Endometrium (tissue), 2 donors: ENCODE results near the gene MTHFD1L.
A peak's percentile ranks its signal among the peaks of the same experiment; 100 is the strongest.
"Not testable (repeated sequence)": the region's sequence is repeated elsewhere in the genome, so short reads cannot be mapped to it uniquely, and the experiment has no call there.

Experiments used
- FAIRE-seq: peaks from 2 replicates; lab custom pipeline; 2012; peaks lifted over from hg19 to GRCh38; lab: Jason Lieb, UNC
- donor health status: control.
- donor health status: control.

The MTHFD1L gene

DNA sequence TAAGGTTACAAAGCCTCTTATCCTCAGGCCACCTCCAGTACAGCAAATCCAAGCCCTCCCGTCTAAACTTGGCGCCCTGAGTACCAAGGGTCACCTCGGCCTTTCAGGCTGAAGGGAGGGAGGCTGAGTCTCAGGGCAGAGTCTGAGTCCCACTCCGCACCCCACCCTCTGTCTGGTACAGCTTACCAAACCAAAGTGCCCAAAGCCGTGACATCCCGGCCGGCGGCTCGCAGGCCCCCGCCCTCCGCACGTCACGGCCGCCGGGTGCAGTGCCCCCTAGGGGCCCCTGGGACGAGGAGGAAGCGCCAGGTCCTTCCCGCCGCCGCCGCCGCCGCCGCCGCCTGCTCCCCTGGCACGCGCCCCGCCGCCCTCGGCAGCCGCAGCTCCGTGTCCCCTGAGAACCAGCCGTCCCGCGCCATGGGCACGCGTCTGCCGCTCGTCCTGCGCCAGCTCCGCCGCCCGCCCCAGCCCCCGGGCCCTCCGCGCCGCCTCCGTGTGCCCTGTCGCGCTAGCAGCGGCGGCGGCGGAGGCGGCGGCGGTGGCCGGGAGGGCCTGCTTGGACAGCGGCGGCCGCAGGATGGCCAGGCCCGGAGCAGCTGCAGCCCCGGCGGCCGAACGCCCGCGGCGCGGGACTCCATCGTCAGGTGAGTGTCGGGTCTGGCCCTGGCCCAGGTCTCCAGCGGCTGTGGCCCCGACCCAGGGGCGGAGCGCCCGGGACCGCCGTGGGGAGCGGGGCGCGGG is at the start of gene MTHFD1L:
TSS of gene MTHFD1L (plus strand) at position 297 of the 741 bp plus-strand sequence. CDS start at position 418, 121 bp downstream.
- no peak for FAIRE-seq

DNA sequence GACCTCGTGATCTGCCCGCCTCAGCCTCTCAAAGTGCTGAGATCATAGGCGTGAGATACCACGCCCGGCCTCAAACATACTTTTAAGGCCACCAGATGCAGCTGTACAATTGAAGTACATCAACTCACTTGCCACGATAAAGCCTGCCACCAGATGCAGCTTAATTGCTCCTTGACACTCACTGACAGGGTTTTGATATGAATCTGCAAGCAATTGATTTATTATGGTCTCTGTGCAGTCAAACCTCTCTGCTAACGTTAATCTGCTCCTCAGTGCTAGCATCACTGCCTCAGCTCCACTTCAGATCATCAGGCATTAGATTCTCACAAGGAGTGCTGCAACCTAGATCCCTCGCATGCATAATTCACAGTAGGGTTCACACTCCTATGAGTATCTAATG is 48.9 kb upstream of the MTHFD1L start:
- FAIRE-seq, result not testable (repeated sequence)

DNA sequence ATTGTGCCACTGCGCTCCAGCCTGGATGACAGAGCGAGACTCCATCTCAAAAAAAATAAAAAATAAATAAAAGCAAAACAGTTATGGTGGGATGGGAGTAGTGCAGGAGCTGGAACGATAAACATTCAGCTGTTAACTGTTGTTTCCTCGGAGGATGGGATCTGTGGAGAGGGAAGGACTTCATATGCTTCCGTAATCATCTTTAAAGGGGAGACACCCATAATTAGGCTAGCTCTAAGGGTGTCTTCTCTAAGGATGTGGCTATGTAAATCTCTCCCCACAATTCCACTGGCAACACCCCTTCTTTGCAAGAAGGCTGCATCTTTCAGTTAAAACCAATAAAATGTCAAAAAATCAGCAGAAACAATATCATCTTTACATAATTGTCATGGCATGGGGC is 42.6 kb upstream of the MTHFD1L start:
- FAIRE-seq, result no peak

- FAIRE-seq, result no peak
Observed at GRCh38 chr6:150826788-150827187, 38.7 kb upstream of the MTHFD1L start.

DNA sequence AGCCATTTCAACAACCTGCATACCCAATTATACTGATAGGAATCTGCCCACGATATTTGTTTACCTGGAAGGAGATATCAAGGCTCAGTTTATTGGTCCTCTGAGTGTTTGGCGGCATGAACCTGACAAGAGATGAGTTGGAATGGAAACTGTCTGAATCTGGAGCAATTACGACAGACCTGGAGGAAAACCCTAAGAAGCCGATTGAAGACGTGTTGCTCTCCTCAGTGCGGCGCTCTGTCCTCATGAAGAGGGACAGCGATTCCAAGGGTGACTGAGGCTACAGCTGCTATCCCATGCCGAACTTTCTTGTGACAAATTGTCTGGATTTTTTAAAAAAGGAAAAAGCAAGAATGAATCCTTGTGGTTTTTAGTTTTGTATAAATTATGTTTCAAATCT is 37.4 kb upstream of the MTHFD1L start:
- FAIRE-seq, result not testable (repeated sequence)

DNA sequence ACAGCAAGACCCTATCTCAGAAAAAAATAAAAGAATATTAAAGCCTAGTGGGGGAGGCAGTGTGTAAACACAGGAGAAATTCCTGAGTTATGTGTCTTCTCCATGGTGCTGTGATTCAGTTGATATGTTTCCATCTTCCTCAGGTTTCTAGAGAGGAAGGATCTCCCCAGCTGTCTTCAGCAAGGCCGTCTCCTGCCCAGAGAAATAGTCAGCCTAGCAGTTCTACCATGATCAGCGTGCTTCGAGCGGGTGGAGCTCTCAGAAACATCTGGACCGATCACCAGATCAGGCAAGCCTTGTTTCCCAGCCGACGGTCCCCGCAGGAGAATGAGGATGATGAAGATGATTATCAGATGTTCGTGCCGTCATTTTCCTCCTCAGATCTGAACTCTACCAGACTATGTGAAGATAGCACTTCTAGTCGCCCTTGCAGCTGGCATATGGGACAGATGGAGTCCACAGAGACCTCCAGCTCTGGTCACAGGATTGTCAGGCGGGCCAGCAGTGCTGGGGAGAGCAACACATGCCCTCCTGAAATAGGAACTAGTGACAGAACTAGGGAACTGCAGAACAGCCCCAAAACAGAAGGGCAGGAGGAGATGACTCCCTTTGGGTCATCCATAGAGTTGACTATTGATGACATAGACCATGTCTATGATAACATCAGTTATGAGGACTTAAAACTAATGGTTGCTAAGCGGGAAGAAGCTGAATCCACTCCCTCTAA is 34.9 kb upstream of the MTHFD1L start:
- FAIRE-seq, result no peak

DNA sequence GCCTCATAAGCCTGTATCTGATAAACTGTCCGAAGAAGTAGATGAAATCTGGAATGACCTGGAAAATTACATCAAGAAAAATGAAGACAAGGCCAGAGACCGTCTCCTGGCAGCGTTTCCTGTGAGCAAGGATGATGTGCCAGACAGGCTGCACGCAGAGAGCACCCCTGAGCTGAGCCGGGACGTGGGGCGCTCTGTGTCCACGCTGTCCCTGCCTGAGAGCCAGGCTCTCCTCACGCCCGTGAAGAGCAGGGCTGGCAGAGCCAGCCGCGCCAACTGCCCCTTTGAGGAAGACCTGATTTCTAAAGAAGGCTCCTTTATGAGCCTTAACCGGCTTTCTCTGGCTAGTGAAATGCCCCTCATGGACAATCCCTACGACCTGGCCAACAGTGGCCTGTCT is 33.9 kb upstream of the MTHFD1L start:
- no peak for FAIRE-seq

GRCh38 chr6:150835620-150836019 is 29.9 kb upstream of the MTHFD1L start:
- FAIRE-seq, result no peak

DNA sequence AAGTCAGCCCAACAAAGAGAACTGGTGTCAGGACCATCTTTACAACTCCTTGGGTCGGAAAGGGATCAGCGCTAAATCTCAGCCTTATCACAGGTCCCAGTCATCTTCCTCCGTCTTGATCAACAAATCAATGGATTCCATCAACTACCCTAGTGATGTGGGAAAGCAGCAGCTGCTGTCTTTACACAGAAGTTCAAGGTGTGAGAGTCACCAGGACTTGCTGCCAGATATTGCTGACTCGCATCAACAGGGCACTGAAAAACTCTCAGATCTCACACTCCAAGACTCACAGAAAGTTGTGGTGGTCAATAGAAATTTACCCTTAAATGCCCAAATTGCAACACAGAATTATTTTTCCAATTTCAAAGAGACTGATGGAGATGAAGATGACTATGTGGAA is 25.3 kb upstream of the MTHFD1L start:
- no peak for FAIRE-seq

DNA sequence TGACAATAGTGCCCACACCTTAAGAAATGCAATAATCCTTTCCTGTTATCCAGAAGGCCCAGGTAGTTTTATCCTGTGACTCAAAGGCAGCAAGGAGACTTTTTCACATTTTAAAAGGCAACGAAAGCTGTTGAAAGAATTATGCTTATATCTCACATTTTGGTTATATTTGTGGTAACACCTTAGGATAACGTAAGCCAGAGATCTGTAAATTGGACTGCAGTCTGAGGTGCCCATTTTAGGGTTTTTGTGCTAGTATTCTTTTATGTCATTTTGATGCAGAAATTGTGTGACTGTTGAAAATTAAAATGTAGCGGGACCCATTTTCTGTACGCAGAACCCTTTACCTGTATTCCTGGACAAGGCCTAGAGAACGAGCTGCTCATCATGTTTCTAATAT is 24.3 kb upstream of the MTHFD1L start:
- no peak for FAIRE-seq

- FAIRE-seq, result no peak
Observed at GRCh38 chr6:150841697-150842096, 23.8 kb upstream of the MTHFD1L start.

DNA sequence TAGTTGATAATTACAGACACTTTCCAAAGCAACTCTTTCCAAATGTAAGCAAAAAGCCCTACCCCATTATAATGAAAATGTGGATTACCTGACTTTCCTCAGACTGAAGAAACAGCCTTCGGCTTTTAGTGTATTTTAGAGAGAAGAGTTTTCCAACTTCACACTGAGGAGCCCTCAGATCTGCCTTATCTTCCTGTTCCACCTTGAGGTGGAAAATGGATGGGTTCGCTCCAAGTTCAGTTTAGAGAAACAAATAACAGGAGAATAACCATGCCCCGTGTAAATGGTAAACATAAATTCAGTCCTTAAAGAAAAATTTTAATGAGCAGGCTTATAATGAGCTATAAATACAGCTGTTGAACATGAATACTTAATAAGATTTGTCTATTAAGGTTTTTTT is 21.1 kb upstream of the MTHFD1L start:
- FAIRE-seq, result no peak

GRCh38 chr6:150846641-150847040 is 18.9 kb upstream of the MTHFD1L start:
- no peak for FAIRE-seq

DNA sequence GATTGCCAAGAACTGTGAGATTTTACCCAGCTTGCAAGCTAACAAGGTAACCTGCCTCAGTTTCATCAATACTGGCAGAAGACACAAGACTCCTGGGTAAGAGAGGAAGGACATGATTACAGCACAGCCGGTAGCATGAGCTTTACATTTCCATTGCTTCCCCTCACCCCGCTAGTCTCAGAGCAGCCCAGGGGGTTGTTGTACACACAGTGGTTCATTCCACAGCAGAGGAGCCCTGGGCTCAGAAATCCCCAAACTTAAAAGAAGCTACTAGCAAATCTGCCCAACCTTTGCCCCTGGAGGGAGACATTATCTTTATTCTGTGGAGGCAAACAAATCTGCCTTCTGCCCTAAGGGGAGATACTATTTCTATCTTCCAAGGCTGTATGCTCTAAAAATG is 17.1 kb upstream of the MTHFD1L start:
- no peak for FAIRE-seq

DNA sequence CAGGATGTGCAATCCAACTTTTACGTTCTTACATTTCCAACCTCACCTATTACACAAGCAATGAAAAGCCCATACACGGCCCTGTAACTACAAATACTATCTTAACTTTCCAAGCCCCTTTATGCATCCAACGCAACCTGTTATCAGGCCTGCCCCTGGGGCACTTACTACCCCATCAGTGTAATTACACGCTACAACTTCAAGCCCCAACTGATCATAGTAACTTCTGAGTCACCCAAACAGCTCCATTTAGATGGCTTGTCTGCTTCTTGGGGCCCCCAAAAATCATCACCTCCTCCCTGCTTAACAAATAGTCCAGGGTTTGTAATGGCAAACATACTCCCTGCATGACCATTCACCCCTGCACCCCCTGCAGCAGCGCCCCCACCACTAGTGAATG is 11.1 kb upstream of the MTHFD1L start:
- FAIRE-seq, result not testable (repeated sequence)

DNA sequence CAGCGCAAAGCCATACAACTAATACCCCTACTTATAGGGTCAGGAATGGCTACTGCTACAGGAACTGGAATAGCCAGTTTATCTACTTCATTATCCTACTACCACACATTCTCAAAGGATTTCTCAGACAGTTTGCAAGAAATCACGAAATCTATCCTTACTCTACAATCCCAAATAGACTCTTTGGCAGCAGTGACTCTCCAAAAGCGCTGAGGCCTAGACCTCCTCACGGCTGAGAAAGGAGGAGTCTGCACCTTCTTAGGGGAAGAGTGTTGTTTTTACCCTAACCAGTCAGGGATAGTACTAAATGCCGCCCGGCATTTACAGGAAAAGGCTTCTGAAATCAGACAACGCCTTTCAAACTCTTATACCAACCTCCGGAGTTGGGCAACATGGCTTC is 10.3 kb upstream of the MTHFD1L start:
- not testable (repeated sequence) for FAIRE-seq

GRCh38 chr6:150857062-150857944 is 8.2 kb upstream of the MTHFD1L start:
- peak; percentile 73 for FAIRE-seq

DNA sequence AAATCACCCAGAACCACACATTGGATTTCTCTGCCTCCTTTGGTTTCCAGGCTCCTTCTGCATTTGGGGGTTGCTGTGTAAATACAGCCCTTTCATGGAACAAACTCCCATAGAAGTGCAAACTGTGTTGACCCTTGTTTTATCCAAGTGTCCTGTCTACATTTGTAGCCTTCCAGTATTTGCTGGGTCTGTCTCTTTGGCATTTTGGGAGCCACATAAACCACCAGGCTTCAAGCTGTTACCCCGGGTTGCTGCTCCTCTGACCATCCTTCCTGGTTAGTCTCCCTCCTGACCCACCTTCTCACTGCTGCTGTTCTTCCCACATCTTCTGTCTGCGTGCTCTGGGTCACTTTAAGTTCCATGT is 7.6 kb upstream of the MTHFD1L start:
- no peak for FAIRE-seq

GRCh38 chr6:150861448-150862168 is 3.9 kb upstream of the MTHFD1L start:
- FAIRE-seq, result not testable (repeated sequence)

- FAIRE-seq, result no peak
Observed at GRCh38 chr6:150863213-150863928, 2.1 kb upstream of the MTHFD1L start.

GRCh38 chr6:150865043-150865405 is 478 bp upstream of the MTHFD1L start:
- no peak for FAIRE-seq
